Measurements from ENCODE around the gene OR7C2. TPM values are rescaled to one million over a fixed set of nuclear protein-coding genes. Genes with fewer than 3 reads are reported as not detected.

OR7C2 gene
- not detected in 2 replicates for total RNA-seq

DNA sequence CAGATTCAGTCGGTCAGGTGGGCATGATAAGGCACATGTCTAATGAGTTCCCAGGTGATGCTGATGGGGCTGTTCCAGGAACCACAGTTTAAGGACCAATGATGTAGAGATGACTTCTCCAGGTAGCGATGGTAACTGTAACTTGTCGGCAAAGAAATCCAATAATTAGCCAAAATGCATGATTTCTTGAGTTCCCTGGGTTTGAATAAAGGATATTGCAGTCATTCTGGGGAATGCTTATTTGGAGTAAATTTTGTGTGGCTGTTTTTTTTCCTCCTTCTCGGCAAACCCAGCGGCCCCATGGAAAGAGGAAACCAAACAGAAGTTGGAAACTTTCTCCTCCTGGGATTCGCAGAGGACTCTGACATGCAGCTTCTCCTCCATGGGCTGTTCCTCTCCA is at the start of gene OR7C2:
TSS of gene OR7C2 (plus strand) at position 301 of the 400 bp plus-strand sequence. CDS start at position 301, 0 bp downstream.

DNA sequence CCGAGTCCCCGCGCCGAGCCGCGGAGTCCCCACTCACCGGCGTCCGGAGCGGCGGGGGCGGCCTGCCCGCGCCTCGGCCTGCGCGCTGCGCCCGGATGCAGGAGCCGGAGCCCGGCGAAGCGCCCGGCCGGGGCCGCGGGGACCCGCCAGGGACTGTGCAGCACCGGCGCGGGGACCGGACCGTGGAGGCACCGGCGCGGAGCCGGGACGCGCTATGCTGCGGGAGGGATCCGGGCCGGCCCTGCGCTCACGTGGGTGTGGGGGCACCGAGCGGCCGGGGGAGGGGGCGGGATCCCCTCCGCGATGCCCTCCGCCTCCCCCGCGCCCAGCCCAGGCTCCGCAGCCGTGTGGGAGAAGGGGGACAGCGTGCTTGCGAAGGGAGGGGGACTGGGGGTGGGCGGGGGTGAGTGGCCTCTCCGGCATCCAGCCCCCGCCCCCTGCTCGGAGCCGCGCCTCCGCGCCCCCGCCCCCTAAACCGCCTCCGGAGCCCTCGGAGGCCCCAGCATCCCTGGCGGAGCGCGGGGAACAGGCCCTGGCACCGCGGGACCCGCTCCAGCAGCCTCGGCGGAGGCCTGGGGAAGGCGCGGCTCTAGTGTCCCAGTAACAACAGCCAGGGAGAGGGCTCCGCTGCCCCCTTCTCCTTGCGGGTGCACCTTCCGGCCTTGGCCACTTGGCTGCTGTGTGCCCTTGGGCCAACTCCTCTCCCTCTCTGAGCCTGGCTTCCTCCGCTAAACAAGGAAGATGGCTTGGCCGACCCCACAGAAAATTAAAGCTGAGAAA is 38.4 kb downstream of the OR7C2 start, which contains the start of gene SLC1A6:
TSS of gene SLC1A6 (minus strand) at position 389 of the 780 bp plus-strand sequence. CDS start 6,954 bp downstream, outside the sequence.

Other genes starting within 250 kb of the OR7C2 start
- gene ADGRE2, start 162.9 kb upstream of the OR7C2 start, total RNA-seq, result not detected in 2 replicates
- not detected in 2 replicates for gene OR7A5, start 106.3 kb upstream of the OR7C2 start, total RNA-seq
- gene OR7C1, start 106.3 kb upstream of the OR7C2 start, total RNA-seq, result not detected in 2 replicates
- gene OR7A10, start 92.6 kb upstream of the OR7C2 start, total RNA-seq, result not detected in 2 replicates
- not detected in 2 replicates for gene OR7A17, start 55.4 kb upstream of the OR7C2 start, total RNA-seq
- not detected in 2 replicates for gene SLC1A6, start 38.4 kb downstream of the OR7C2 start, total RNA-seq
- gene CASP14, start 108.0 kb downstream of the OR7C2 start, total RNA-seq, result not detected in 2 replicates
- not detected in 2 replicates for gene OR1I1, start 140.7 kb downstream of the OR7C2 start, total RNA-seq
- gene SYDE1, start 165.9 kb downstream of the OR7C2 start, total RNA-seq, result 11.7 and 13.4 TPM in 2 replicates